ENCODE results near the gene PYDC1.
"Not testable (repeated sequence)": the region's sequence is repeated elsewhere in the genome, so short reads cannot be mapped to it uniquely, and the experiment has no call there.

The PYDC1 gene

DNA sequence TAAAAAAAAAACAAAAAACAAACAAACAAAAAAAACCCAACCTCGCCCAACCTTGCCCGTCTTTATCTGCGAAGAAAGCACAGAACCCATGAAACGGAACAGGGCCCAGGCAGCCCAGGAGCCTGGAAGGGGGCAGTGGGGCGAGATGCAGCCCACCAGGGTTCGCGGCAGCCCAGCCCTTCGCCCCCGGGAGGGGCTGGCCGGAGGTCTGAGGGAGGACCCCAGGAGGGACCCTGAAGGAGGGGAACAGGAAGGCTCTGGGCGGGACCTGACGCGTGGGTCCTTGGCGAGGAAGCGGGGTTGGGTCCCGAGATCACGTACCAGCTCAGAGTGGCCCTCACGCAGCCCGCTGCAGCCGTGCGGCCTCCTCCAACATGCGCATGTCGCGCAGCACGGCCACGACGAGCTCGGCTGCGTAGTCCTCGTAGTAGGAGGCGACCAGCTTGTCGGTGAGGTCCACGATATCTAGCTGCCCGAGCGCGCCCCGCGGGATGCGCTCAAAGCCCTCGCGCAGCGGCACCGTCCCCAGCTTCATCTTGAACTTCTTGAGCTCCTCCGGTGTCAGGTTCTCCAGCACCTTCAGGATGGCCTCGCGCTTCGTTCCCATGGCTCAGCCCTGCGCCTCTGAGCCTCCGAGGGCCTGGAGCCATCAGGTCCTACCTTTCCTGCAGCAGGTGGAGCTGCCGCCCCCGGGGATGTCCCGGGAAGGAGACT, at the start of gene PYDC1:
TSS of gene PYDC1 (minus strand) at position 714 of the 714 bp plus-strand sequence. CDS start at position 607, 107 bp downstream.
- no peak for DNase-seq

GRCh38 chr16:31265329-31266245, 48.7 kb upstream of the PYDC1 start:
- DNase-seq: no peak

DNA sequence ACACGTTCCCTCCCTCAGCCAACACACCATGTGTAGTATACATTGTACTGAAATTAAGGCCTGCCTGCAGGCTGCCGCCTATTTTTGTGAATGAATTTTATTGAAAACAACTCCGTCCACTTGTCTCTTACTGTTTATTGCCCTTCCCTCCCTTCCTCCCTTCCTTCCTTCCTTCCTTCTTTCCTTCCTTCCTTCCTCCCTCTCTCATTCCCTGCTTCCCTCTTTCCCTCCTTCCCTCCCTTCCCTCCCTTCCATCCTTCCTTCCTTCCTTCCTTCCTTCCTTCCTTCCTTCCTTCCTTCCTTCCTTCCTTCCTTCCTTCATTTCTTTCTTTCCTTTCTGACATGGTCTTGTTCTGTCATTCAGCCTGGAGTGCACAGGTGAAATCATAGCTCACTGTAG, 45.1 kb upstream of the PYDC1 start:
- DNase-seq: no peak

DNA sequence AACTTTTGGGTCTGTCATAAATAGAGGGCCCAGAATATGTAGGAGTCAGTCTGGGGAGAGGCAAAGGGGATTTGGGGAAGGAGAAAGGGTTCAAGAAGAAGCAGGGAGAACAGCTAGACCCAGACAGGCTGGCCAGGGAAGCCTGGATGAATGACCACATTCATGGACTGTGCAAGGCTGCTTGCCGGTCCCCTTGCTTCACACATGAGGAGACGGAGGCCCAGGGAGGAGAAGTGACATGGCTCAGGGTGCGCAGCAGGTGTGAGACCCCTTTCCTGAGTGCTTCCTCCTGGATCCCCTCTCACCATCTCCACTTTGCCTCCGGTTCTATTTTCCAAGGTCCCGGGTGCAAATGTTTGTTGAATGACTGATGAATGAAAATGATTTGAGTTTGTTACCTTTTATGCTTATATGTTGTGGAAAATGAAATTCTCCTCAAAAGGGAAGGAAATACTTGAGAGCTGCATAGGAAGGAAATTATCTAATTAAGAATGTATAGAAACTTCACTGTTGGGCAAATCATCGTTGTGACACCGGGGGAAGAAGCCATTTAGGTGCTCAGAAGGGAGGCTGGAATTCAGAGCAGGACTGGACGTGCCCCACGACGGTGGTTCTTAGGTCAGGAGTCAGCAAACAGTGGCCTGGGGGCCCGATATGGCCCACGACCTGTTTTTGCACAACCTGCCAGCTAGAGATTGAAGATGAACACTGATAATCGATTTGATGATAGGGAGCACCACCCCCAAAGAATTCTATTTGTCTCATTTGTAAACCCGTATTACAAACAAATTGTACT, 43.4 kb upstream of the PYDC1 start:
- no peak for DNase-seq

GRCh38 chr16:31258366-31258765, 41.4 kb upstream of the PYDC1 start:
- DNase-seq: no peak

- DNase-seq: no peak
Observed at GRCh38 chr16:31256466-31256865, 39.5 kb upstream of the PYDC1 start.

DNA sequence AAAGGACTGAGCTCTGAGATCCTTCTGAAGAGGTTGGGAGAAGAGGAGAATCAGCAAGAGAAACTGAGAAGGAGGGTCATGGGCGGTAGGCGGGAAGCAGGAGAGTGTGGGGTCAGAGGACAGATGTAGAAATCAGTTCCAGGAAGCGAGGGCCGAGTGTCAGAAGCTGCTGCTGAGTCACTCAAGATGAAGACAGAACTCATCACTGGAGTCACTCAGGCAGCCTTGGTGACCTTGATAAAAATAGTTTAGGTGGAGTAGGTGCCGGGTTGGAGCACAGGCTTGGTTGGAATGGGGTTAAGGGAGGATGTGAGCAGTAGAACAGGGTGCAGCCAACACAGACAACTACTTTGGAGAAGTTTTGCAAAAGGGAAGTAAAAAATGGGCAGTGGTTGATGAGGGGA, 36.7 kb upstream of the PYDC1 start:
- DNase-seq: no peak

DNA sequence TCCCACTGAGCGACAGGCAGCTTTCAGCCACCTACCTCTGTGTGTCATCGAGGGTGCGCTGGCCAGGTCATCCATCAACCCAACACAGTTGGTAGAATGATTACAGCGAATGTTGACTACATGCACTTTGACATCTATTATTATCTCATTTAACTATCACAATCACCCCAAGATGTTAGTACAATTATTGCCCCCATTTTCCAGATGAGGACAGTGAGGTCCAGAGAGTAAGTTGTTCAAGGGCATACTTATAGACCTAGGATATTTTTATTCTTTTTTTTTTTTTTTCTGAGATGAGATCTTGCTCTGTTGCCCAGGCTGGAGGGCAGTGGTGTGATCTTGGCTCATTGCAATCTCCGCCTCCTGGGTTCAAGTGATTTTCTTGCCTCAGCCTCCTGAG, 34.5 kb upstream of the PYDC1 start:
- no peak for DNase-seq

DNA sequence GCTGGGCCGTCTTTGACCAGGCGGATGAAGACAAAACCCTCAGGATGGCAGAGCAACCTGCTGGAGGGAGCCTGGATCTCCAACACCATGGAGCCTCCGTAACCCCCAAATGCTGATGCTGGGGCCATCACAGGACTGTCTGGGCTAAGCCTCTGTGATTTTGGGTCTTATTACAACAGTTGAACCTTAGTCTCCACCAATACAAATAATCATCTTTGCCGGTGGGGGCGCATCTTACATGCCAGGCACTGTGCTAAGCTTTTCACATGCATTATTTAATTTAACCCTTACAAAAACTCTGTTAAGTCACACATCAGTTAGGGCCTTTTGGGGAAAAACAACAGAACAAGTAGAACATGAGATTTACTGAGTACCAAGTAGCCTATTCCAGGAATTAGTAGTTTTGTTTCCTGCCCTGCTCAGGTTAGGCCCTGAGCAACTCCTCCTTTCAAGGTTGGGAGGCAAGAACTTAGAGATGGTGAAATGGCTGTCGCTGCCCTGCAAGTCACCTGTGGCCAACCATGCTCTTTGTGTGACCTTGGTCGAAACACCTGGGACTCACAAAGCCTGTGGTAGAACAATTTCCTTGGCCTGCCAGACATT, 33.9 kb upstream of the PYDC1 start:
- no peak for DNase-seq

- DNase-seq: no peak
Observed at GRCh38 chr16:31248344-31248743, 31.4 kb upstream of the PYDC1 start.

DNA sequence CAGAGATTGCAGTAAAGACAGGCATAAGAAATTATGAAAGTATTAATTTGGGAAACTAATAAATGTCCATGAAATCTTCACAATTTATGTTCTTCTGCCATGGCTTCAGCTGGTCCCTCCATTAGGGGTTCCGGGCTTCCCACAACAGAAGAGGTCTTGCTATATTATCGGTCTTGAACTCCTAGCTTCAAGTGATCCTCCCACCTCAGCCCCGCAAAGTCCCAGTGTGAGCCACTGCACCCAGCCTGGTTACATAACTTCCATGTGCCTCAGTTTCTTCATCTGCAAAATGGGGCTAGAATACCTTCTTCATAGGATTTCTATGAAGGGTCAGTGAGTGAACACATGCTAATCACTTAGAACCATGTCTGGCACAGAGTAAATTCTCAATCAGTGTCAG, 29.4 kb upstream of the PYDC1 start:
- DNase-seq: no peak

- not testable (repeated sequence) for DNase-seq
Observed at GRCh38 chr16:31245598-31245997, 28.7 kb upstream of the PYDC1 start.

DNA sequence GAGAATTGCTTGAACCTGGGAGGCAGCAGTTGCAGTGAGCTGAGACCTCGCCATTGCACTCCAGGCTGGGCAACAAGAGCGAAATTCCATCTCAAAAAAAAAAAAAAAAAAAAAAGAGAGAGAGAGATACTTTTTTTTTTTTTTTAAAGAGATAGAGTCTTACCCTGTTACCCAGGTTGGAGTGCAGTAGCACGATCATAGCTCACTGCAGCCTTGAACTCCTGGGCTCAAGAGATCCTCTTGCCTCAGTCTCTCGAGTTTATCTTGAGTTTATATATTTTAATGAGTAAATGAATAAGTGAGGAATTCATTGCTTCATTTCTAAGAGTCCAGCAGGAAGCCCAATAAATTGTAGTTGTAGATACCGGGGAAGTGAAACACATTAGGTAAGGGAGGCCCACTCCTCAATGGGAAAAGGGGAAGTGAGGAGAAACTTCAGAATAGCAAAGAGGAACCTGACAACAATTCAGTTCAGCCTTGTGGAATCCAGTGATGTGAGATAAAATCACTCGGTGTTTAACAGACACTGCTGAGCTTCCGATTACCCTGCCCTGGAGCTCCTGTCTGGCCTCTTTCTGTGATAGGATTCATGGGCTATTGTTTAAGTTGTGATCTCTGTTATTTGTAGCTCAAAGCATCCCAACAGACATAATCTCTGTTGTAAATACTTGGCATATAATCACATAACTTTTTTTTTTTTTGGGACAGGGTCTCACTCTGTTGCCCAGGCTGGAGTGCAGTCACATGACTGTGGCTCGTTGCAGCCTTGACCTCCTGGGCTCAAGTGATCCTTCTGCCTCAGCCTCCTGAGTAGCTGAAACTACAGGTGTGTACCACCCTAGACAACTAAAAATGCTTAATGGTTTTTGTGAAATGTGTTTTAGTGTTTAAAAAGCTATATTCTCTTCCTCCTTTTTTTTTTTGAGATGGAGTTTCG, 27.1 kb upstream of the PYDC1 start:
- DNase-seq: no peak

DNA sequence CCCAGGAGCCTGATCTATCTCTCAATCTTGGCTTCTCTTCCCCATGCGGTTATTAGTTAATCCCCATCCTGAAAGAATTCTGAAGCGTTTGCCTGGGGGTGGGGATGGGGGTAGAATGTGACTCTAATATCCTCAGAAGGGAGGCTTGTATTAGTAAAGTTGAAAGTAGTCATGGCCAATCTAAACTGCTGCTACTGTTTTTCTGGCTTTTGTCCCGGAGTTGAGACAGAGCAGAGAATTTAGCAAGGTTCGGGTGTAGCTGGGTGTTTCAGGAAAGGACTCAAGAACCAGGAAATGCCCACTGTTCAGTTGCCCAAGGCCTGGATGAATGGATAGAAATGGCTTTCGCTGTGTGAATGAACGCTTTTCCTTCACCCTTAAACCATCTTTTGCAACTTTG, 25.3 kb upstream of the PYDC1 start:
- DNase-seq: no peak

- no peak for DNase-seq
Observed at GRCh38 chr16:31238041-31238440, 21.1 kb upstream of the PYDC1 start.

GRCh38 chr16:31229501-31229900, 12.6 kb upstream of the PYDC1 start:
- DNase-seq: no peak

DNA sequence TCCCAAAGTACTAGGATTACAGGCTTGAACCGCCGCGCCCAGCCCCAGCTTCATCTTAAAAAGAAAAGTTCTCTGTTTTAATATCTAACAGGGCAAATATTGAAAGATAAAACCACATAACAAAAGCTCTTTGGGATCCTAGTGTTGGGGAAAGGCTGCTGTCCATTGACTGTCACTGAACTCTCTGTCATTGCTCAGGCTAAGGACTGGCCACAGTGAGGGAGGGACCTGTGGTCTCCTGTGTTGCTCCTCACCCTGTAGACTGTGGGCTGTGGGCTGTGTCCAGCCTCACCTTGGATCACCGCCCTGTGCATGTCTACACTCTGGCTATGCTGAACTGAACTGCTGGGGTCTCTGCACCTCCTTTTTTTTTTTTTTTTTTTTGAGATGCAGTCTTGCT, 11.3 kb upstream of the PYDC1 start:
- no peak for DNase-seq

- no peak for DNase-seq
Observed at GRCh38 chr16:31225193-31225592, 8.3 kb upstream of the PYDC1 start.

GRCh38 chr16:31224092-31224955, 7.4 kb upstream of the PYDC1 start:
- DNase-seq: no peak

DNA sequence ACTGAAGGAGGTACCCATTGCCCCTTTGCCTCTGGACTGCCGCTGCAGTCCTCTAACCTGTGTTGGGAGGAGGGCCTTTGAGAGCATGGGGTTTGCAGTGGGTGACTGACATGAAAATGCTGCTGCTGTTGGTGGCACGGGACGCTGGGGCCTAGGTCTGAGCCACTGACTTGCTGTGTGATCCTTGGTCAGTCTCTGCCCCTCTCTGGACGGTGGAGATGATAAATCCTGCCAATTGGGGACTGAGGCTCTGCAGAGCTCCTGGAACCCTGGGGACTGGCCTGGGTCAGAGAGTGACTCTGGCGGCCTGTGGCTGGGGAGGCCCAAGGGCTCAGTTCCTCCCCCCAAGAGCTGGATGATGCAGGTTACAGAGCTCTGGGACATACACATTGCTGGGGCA, 6.1 kb upstream of the PYDC1 start:
- no peak for DNase-seq
